ENCODE data around the gene CCDC198.

The CCDC198 gene

DNA sequence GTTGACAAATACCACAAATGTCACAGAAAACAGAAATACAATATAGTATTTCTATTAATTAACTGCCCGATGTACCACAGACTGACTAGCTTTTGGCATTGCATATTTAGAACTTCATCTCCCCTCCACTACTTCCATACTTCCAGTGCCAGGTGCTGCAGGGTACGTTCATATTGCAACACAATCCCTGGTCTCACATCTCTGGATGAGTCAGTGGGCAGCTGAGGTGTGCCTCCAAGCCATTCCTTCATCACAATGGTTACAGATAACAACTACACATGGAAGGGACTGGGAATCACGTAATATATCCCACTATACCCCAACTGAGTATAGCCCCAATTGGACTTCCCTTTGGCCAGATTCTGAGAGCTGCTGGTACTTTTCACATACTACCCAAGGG is 31.1 kb downstream of the CCDC198 start:
- no peak for DNase-seq

DNA sequence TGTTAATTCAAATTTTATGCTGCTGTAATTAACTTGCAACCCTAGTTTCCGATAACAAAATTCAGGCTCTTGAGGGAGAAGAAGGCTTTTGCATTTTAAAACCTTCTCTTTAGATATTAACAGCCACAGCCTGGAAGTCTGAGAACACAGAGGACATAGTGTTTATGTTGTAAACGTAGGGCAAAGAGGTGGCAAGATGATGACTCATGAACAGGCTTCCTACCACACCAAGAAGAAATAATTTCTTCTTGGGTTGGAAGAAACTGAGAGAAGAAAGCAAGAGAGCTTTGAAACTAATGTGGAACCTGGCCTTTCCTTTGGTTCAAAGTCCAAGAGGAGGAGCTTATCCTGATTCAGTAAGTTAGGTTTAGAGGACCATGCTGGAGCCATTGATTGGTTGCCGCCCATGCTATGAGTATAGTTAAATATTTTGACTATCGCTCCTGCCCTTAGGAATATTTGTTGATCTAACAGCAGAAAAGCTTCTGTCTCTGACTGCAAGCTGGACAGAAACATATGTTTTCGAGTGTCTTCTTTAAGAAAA is 31.8 kb downstream of the CCDC198 start:
- DNase-seq, result no peak

DNA sequence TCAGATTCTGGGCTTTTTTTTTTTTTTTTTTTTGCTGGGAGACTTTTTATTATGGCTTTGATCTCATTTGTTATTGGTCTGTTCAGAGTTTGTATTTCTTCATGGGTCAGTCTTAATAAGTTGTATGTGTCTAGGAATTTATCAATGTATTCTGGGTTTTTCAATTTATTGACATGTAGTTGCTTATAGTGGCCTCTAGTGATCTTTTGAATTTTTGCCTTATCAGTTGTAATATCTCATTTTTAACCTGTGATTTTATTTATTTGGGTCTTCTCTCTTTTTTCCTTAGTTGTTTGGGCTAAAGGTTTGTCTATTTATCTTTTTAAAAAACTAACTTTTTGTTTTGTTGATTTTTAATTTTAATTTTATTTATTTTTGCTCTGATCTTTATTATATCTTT is 57.7 kb downstream of the CCDC198 start:
- DNase-seq, result no peak

DNA sequence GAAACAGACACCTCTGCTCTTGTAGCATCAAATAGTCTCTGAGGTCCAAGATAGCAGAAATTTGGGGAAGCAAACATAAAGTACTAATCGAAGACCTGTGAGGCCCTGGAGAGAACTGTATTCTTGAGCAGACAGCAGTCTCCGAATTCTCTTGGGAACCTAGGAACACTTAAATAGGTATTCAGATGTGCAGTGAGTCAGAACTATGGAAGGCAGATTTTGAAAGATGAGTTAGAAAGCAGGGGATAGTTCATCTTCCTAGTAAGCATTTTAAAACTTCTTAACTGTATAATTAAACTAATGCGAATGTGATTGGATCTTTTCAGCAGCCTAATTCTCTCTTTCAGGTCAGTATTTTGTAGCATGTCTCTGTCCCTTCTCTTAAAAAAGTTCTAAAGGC is 72.7 kb downstream of the CCDC198 start:
- no peak for DNase-seq

DNA sequence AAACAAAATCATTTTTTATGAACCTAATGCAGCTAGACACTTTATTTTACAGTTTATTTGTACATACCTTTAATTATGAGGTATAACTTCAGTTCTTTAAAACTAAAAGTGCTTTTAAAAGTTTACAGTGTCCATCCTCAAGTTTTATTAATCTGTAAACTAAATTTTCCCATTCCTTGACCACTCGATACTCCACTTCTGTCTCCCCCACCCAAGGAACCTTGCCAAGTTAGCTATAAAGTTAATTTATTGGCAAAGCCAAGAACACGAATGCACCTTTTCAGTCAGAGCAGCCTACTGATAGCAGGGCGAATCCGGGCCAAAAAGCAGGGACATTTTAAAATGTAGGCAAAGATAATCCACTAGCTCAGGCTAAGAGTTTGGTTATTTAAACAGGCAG is 73.6 kb downstream of the CCDC198 start:
- DNase-seq, result no peak

Data from activated naive CD4-positive, alpha-beta T cell treated with anti-CD3 and anti-CD28 coated beads, Interleukin-2, amount 50 U/mL, for 16 hours (primary cell).